Right atrium auricular region (tissue), 2 donors: ENCODE data around the gene GPHB5. TPM values are rescaled to one million over a fixed set of nuclear protein-coding genes. Genes with fewer than 3 reads are reported as not detected.

Experiments used
- DNase-seq: peaks from one replicate; pipeline ENCODE4 v3.0.0-alpha.2; 2019; ENCODE audit warnings: low spot score
- H3K27ac ChIP-seq, 2 donors: fragments of 200-600 bp; sonication (generic); 1 replicate in 1 of 2; 2 replicates in 1 of 2; pipeline ENCODE4 v1.5.1; 2016 to 2019
- H3K27me3 ChIP-seq, 2 donors: fragments of 200-600 bp; sonication (generic); one replicate each; pipeline versions ENCODE4 v1.5.1 to v1.6.0; 2017 to 2019
- H3K36me3 ChIP-seq: fragments of 200-600 bp; sonication (generic); one replicate; pipeline ENCODE4 v1.5.1; 2016
- H3K4me1 ChIP-seq, 2 donors: fragments of 200-600 bp; sonication (generic); one replicate each; pipeline versions ENCODE4 v1.5.1 to v1.6.0; 2017 to 2019
- H3K4me3 ChIP-seq, 2 donors: fragments of 200-600 bp; sonication (generic); 1 replicate in 1 of 2; 2 replicates in 1 of 2; pipeline ENCODE4 v1.5.1; 2017 to 2019; ENCODE audit warnings: mild to moderate bottlenecking in 1 of 2, moderate library complexity in 1 of 2
- H3K9me3 ChIP-seq, 2 donors: fragments of 200-600 bp; sonication (generic); one replicate each; pipeline ENCODE4 v1.5.1; 2019
- CTCF ChIP-seq, 2 donors: fragments of 200-600 bp; sonication (generic); IDR thresholded peaks; one replicate each; pipeline ENCODE4 v1.5.1; 2019; ENCODE audit warnings: antibody characterized with exemption in 2 of 2
- total RNA-seq, 2 donors: library from RNA; depleted of rRNA; stranded (reverse); fragments of >200 nt; gene quantifications; one replicate each; pipeline ENCODE4 v1.1.0, GENCODE V29; 2016

Gene GPHB5
- total RNA-seq, 2 donors from 2014 or later = not detected

- H3K9me3 ChIP-seq = no peaks in the 10 kb centered on the region
- no peak for DNase-seq
- no peak for TF ChIP-seq CTCF (IDR thresholded peaks at IDR 0.05)
- no peak overlapping the region for H3K4me3 ChIP-seq
- no peaks in the 10 kb centered on the region for H3K27me3 ChIP-seq
- no peaks in the 10 kb centered on the region for H3K4me1 ChIP-seq
- peaks cover 26% of the 10 kb centered on the region for H3K36me3 ChIP-seq
- H3K27ac ChIP-seq = no peak overlapping the region
Observed at GRCh38 chr14:63292805-63293204, 25.9 kb downstream of the GPHB5 start.

- Histone ChIP-seq H3K4me3 (no peak overlapping the region), H3K27me3 (no peaks in the 10 kb centered on the region), H3K4me1 (no peaks in the 10 kb centered on the region), H3K9me3 (no peaks in the 10 kb centered on the region), H3K27ac (no peak overlapping the region), H3K36me3 (peaks cover 35% of the 10 kb centered on the region)
- no peak for TF ChIP-seq CTCF (IDR thresholded peaks at IDR 0.05)
- no peak for DNase-seq
Observed at GRCh38 chr14:63290741-63291430, 27.8 kb downstream of the GPHB5 start.

GRCh38 chr14:63288853-63289252, 29.9 kb downstream of the GPHB5 start:
- Histone ChIP-seq H3K4me3 (no peak overlapping the region), H3K27me3 (no peaks in the 10 kb centered on the region), H3K9me3 (no peaks in the 10 kb centered on the region), H3K27ac (no peak overlapping the region), H3K36me3 (peaks cover 42% of the 10 kb centered on the region), H3K4me1 (no peaks in the 10 kb centered on the region)
- no peak for DNase-seq
- TF ChIP-seq CTCF (IDR thresholded peaks at IDR 0.05) = no peak

DNA sequence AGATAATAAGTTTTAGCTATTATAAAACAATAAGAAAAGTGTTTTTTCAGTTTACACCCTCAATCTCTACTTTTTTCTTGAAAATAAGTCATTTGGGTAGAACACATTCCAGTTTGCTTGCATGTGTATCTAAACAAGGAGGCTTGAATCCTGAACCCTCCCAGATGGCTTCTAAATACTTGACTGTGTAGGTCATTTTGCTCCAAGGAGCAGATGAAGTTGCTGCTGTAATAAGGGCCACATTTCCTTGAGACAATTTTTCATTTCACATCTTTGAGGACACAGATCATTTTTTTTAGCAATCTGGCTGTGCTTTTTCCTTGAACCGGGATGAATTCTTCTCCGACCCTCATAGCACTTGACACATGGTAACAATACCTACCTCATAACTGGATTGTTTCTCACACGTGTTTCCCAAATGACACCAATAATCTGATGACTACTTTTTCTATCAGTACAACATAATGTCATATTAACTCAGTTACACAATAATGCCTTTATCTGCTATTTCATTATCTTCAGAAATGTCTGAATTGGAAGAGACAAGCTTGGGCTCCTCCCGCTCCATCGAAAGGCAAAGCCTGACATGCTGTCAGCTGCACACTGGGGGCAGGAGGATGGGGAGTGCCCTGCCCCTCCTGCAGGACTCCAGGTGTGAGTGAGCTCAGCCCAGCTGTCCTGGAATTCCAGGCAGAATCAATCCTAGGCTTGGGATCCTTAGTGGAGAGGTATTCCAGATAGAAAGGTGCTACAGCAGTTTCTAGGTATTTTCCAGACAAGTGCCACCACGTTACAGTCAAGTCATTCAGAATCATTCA, 30.9 kb downstream of the GPHB5 start:
- Histone ChIP-seq H3K4me3 (no peak overlapping the region), H3K27me3 (no peaks in the 10 kb centered on the region), H3K27ac (no peak overlapping the region), H3K36me3 (peaks cover 39% of the 10 kb centered on the region), H3K9me3 (no peaks in the 10 kb centered on the region), H3K4me1 (peaks cover 0 to 8% of the 10 kb centered on the region in 2 donors)
- DNase-seq = no peak
- TF ChIP-seq CTCF (IDR thresholded peaks at IDR 0.05) = no peak

GRCh38 chr14:63286071-63286470, 32.7 kb downstream of the GPHB5 start:
- Histone ChIP-seq H3K27ac (no peak overlapping the region), H3K4me1 (peaks cover 0 to 8% of the 10 kb centered on the region in 2 donors), H3K4me3 (no peak overlapping the region), H3K36me3 (peaks cover 25% of the 10 kb centered on the region), H3K9me3 (no peaks in the 10 kb centered on the region), H3K27me3 (no peaks in the 10 kb centered on the region)
- DNase-seq = no peak
- TF ChIP-seq CTCF (IDR thresholded peaks at IDR 0.05) = no peak
